Karpas-422 (cell line): ENCODE results near the gene RETREG2. TPM values are rescaled to one million over a fixed set of nuclear protein-coding genes. Genes with fewer than 3 reads are reported as not detected.

Source experiments
- DNase-seq: peaks from one replicate; pipeline ENCODE4 v3.0.0-alpha.2; 2015
- H2AFZ ChIP-seq: fragments of 200-600 bp; sonication (generic); 2 replicates; pipeline ENCODE4 v1.6.1; 2014; ENCODE audit warnings: antibody characterized with exemption, low read length, mixed read lengths
- H3K27ac ChIP-seq: fragments of 200-600 bp; sonication (generic); 2 replicates; pipeline ENCODE4 v1.5.1; 2014; ENCODE audit warnings: mild to moderate bottlenecking, low read length, moderate library complexity
- H3K27me3 ChIP-seq: fragments of 200-600 bp; sonication (generic); 2 replicates; pipeline ENCODE4 v1.6.1; 2014; ENCODE audit warnings: low read length, mixed read lengths
- H3K36me3 ChIP-seq: fragments of 200-600 bp; sonication (generic); 2 replicates; pipeline ENCODE4 v1.6.1; 2014; ENCODE audit warnings: low read length, mixed read lengths; ENCODE audit not compliant: insufficient read depth
- H3K4me1 ChIP-seq: fragments of 200-600 bp; sonication (generic); 2 replicates; pipeline ENCODE4 v1.6.1; 2014; ENCODE audit warnings: mild to moderate bottlenecking, low read length, mixed read lengths
- H3K4me2 ChIP-seq: fragments of 200-600 bp; sonication (generic); 2 replicates; pipeline ENCODE4 v1.6.1; 2014; ENCODE audit warnings: low read length, low read depth, mild to moderate bottlenecking; ENCODE audit not compliant: poor library complexity, severe bottlenecking
- H3K4me3 ChIP-seq: fragments of 200-600 bp; sonication (generic); 2 replicates; pipeline ENCODE4 v1.5.1; 2014; ENCODE audit warnings: mild to moderate bottlenecking, antibody characterized with exemption, low read length, mixed read lengths
- H3K79me2 ChIP-seq: fragments of 200-600 bp; sonication (generic); 2 replicates; pipeline ENCODE4 v1.6.1; 2014; ENCODE audit warnings: mild to moderate bottlenecking, low read length, mixed read lengths
- H3K9ac ChIP-seq: fragments of 200-600 bp; sonication (generic); 2 replicates; pipeline ENCODE4 v1.6.0; 2014; ENCODE audit warnings: low read length
- H3K9me2 ChIP-seq: fragments of 200-600 bp; sonication (generic), shearing (Covaris generic); replicated peaks from 2 replicates; pipeline ENCODE4 v1.6.0; 2014; ENCODE audit warnings: mild to moderate bottlenecking, low read length, moderate library complexity; ENCODE audit not compliant: insufficient read depth
- H3K9me3 ChIP-seq: fragments of 300-700, 200-600 bp; sonication (generic); 2 replicates; pipeline ENCODE4 v1.6.1; 2014; ENCODE audit warnings: low read length, mixed read lengths
- H4K20me1 ChIP-seq: fragments of 200-600 bp; sonication (generic); 2 replicates; pipeline ENCODE4 v1.6.1; 2014; ENCODE audit warnings: mild to moderate bottlenecking, antibody characterized with exemption, low read length, low read depth; ENCODE audit not compliant: insufficient read depth
- total RNA-seq: library from RNA; depleted of rRNA; stranded (reverse); fragments of >200 nt; shearing (Covaris generic); gene quantifications from 2 replicates; pipeline ENCODE4 v1.2.3, GENCODE V29; 2014; ENCODE audit warnings: low replicate concordance

The RETREG2 gene
- total RNA-seq, 1 experiment from 2014 or later: 61.1 TPM

GRCh38 chr2:219205165-219205538 is 27.1 kb downstream of the RETREG2 start:
- Histone ChIP-seq H3K9ac (no peak overlapping the region), H2AFZ (no peak overlapping the region), H3K27me3 (no peaks in the 10 kb centered on the region), H3K9me3 (peaks cover 6% of the 10 kb centered on the region), H3K4me2 (no peak overlapping the region), H3K27ac (no peak overlapping the region), H3K36me3 (peaks cover 9% of the 10 kb centered on the region), H3K9me2 (no peaks in the 10 kb centered on the region), H3K4me1 (peaks cover 16% of the 10 kb centered on the region), H3K4me3 (no peak overlapping the region), H4K20me1 (no peaks in the 10 kb centered on the region), H3K79me2 (no peaks in the 10 kb centered on the region)
- peak; percentile 30 for DNase-seq

- peak overlapping the region; percentile 85 for H3K4me2 ChIP-seq
- H3K4me1 ChIP-seq: peaks cover 16% of the 10 kb centered on the region
- H3K4me3 ChIP-seq: peak overlapping the region; percentile 76
- DNase-seq: no peak
- H3K27ac ChIP-seq: peak overlapping the region; percentile 68
- peaks cover 9% of the 10 kb centered on the region for H3K36me3 ChIP-seq
- H2AFZ ChIP-seq: peak overlapping the region; percentile 80
- H3K9me2 ChIP-seq: no peaks in the 10 kb centered on the region
- no peaks in the 10 kb centered on the region for H3K79me2 ChIP-seq
- H4K20me1 ChIP-seq: no peaks in the 10 kb centered on the region
- H3K9ac ChIP-seq: peak overlapping the region; percentile 86
- H3K27me3 ChIP-seq: no peaks in the 10 kb centered on the region
- H3K9me3 ChIP-seq: peaks cover 6% of the 10 kb centered on the region
Measured at GRCh38 chr2:219205981-219206327, 27.9 kb downstream of the RETREG2 start.

GRCh38 chr2:219206328-219207133 is 28.5 kb downstream of the RETREG2 start, which contains the start of gene ZFAND2B:
Gene ZFAND2B, plus strand, starts transcription at chr2:219206782. Its CDS starts 206 bp downstream, at chr2:219206988.
- Histone ChIP-seq H3K27ac (peak within 1 kb of the TSS; percentile 68), H2AFZ (peak within 1 kb of the TSS; percentile 80), H3K4me3 (peak within 1 kb of the TSS; percentile 76), H3K4me2 (peak within 1 kb of the TSS; percentile 85), H3K36me3 (peaks cover 9% of the 10 kb centered on the region), H3K79me2 (no peaks in the 10 kb centered on the region), H3K9me2 (no peaks in the 10 kb centered on the region), H3K9me3 (peaks cover 6% of the 10 kb centered on the region), H3K4me1 (peaks cover 16% of the 10 kb centered on the region), H3K27me3 (no peaks in the 10 kb centered on the region), H4K20me1 (no peaks in the 10 kb centered on the region), H3K9ac (peak within 1 kb of the TSS; percentile 86)
- DNase-seq: peak; percentile 98

- Histone ChIP-seq H4K20me1 (no peaks in the 10 kb centered on the region), H3K9me2 (no peaks in the 10 kb centered on the region), H2AFZ (no peak overlapping the region), H3K27ac (peak overlapping the region; percentile 68; the same call in 1 of the 2 replicates), H3K79me2 (no peaks in the 10 kb centered on the region), H3K4me1 (peaks cover 16% of the 10 kb centered on the region), H3K4me2 (peak overlapping the region; percentile 85), H3K4me3 (peak overlapping the region; percentile 76), H3K36me3 (peaks cover 9% of the 10 kb centered on the region), H3K9me3 (peaks cover 6% of the 10 kb centered on the region), H3K9ac (peak overlapping the region; percentile 86), H3K27me3 (no peaks in the 10 kb centered on the region)
- peak; percentile 41 for DNase-seq
Measured at GRCh38 chr2:219207134-219207883, 29.2 kb downstream of the RETREG2 start.

GRCh38 chr2:219207884-219208740 is 30.0 kb downstream of the RETREG2 start:
- Histone ChIP-seq H2AFZ (no peak overlapping the region), H3K79me2 (no peaks in the 10 kb centered on the region), H3K4me3 (peak overlapping the region; percentile 76; the same call in 1 of the 2 replicates), H4K20me1 (no peaks in the 10 kb centered on the region), H3K9ac (peak overlapping the region; percentile 86), H3K27ac (no peak overlapping the region), H3K4me2 (peak overlapping the region; percentile 85), H3K9me3 (peaks cover 6% of the 10 kb centered on the region), H3K4me1 (peaks cover 16% of the 10 kb centered on the region), H3K9me2 (no peaks in the 10 kb centered on the region), H3K36me3 (peaks cover 13% of the 10 kb centered on the region), H3K27me3 (no peaks in the 10 kb centered on the region)
- peak; percentile 37 for DNase-seq

- peaks cover 4% of the 10 kb centered on the region for H3K9me3 ChIP-seq
- H4K20me1 ChIP-seq: no peaks in the 10 kb centered on the region
- H3K36me3 ChIP-seq: peaks cover 23% of the 10 kb centered on the region
- peaks cover 16% of the 10 kb centered on the region for H3K4me1 ChIP-seq
- H3K4me2 ChIP-seq: no peak overlapping the region
- no peaks in the 10 kb centered on the region for H3K9me2 ChIP-seq
- no peak overlapping the region for H3K27ac ChIP-seq
- H3K4me3 ChIP-seq: no peak overlapping the region
- no peak overlapping the region for H2AFZ ChIP-seq
- H3K9ac ChIP-seq: no peak overlapping the region
- DNase-seq: peak; percentile 34
- no peaks in the 10 kb centered on the region for H3K27me3 ChIP-seq
- H3K79me2 ChIP-seq: no peaks in the 10 kb centered on the region
Measured at GRCh38 chr2:219209236-219210195, 31.4 kb downstream of the RETREG2 start.

- Histone ChIP-seq H3K9me2 (no peaks in the 10 kb centered on the region), H3K79me2 (0 out of 2 replicates have a peak, but pooled peaks cover 2% of the 10 kb centered on the region), H3K4me1 (peaks cover 16% of the 10 kb centered on the region), H2AFZ (no peak overlapping the region), H3K36me3 (peaks cover 31% of the 10 kb centered on the region), H3K27ac (no peak overlapping the region), H4K20me1 (no peaks in the 10 kb centered on the region), H3K4me3 (no peak overlapping the region), H3K9me3 (no peaks in the 10 kb centered on the region), H3K27me3 (no peaks in the 10 kb centered on the region), H3K4me2 (no peak overlapping the region), H3K9ac (no peak overlapping the region)
- DNase-seq: peak; percentile 10
Measured at GRCh38 chr2:219210196-219210885, 32.3 kb downstream of the RETREG2 start.
